HEK293 (cell line): ENCODE results near the gene GTSE1.
A peak's percentile ranks its signal among the peaks of the same experiment; 100 is the strongest.

ENCODE experiments used
- CTCF ChIA-PET: fragments of 350-600 bp; formaldehyde crosslinking; extraction: SDS; loops from one replicate; lab custom pipeline; 2021; ENCODE audit warnings: antibody characterized with exemption; lab: Yijun Ruan, JAX
- POLR2A ChIA-PET: fragments of 300-600 bp; formaldehyde crosslinking; extraction: SDS; loops from one replicate; lab custom pipeline; 2020; ENCODE audit warnings: antibody characterized with exemption, inconsistent platforms; lab: Yijun Ruan, JAX
- H3K27ac ChIP-seq: fragments of 200-500 bp; sonication (Bioruptor generic); 2 replicates; pipeline ENCODE4 v1.5.1; 2014; ENCODE audit warnings: low read depth, low read length, control low read depth, inconsistent platforms; ENCODE audit errors: extremely low read depth
- H3K36me3 ChIP-seq, 2 experiments: fragments of 200-500 bp in 1 of 2; sonication (Bioruptor generic) in 1 of 2; 1 replicate in 1 of 2; 2 replicates in 1 of 2; pipeline ENCODE4 v1.5.1; 2014 to 2017; ENCODE audit warnings: inconsistent platforms in 2 of 2, low read length in 2 of 2; ENCODE audit not compliant: control insufficient read depth in 2 of 2, insufficient read depth in 1 of 2
- H3K4me1 ChIP-seq: fragments of 200-500 bp; sonication (Bioruptor generic); 2 replicates; pipeline ENCODE4 v1.5.1; 2014; ENCODE audit warnings: mild to moderate bottlenecking, low read length, inconsistent platforms; ENCODE audit not compliant: control insufficient read depth, insufficient read depth
- H3K4me3 ChIP-seq: 2 replicates; pipeline ENCODE4 v1.5.1; 2011; ENCODE audit warnings: low read depth, mild to moderate bottlenecking, control low read depth, low read length, moderate library complexity
- H3K9me3 ChIP-seq: fragments of 200-500 bp; sonication (Bioruptor generic); 2 replicates; pipeline ENCODE4 v1.5.1; 2014; ENCODE audit warnings: low read depth, low read length, inconsistent platforms; ENCODE audit not compliant: control insufficient read depth, insufficient read depth
- GLIS2 ChIP-seq: fragments of 450-650 bp; formaldehyde crosslinking; IDR thresholded peaks from 2 replicates; pipeline ENCODE4 v1.5.1; 2016; ENCODE audit warnings: missing biosample characterization, missing genetic modification characterization
- TSHZ1 ChIP-seq: fragments of 450-650 bp; formaldehyde crosslinking; IDR thresholded peaks from 2 replicates; pipeline ENCODE4 v1.5.1; 2016; ENCODE audit warnings: missing biosample characterization, missing genetic modification characterization, borderline replicate concordance
- ZIC2 ChIP-seq: fragments of 450-650 bp; formaldehyde crosslinking; IDR thresholded peaks from 2 replicates; pipeline ENCODE4 v1.5.1; 2016; ENCODE audit warnings: missing biosample characterization, missing genetic modification characterization
- ZNF132 ChIP-seq: fragments of 450-650 bp; formaldehyde crosslinking; IDR thresholded peaks from 2 replicates; pipeline ENCODE4 v1.5.1; 2017; ENCODE audit warnings: missing biosample characterization, missing genetic modification characterization, borderline replicate concordance
- ZNF133 ChIP-seq: fragments of 450-650 bp; formaldehyde crosslinking; IDR thresholded peaks from 2 replicates; pipeline ENCODE4 v1.5.1; 2016; ENCODE audit warnings: missing biosample characterization, missing genetic modification characterization
- ZNF311 ChIP-seq: fragments of 450-650 bp; formaldehyde crosslinking; IDR thresholded peaks from 2 replicates; pipeline ENCODE4 v1.5.1; 2017; ENCODE audit warnings: missing biosample characterization, missing genetic modification characterization, borderline replicate concordance
- ZNF398 ChIP-seq: fragments of 450-650 bp; formaldehyde crosslinking; IDR thresholded peaks from 2 replicates; pipeline ENCODE4 v1.5.1; 2017; ENCODE audit warnings: missing biosample characterization, missing genetic modification characterization
- ZNF404 ChIP-seq: fragments of 450-650 bp; formaldehyde crosslinking; IDR thresholded peaks from 2 replicates; pipeline ENCODE4 v1.5.1; 2017; ENCODE audit warnings: missing biosample characterization, missing genetic modification characterization
- ZNF548 ChIP-seq: fragments of 450-650 bp; formaldehyde crosslinking; IDR thresholded peaks from 2 replicates; pipeline ENCODE4 v1.5.1; 2016; ENCODE audit warnings: missing biosample characterization, missing genetic modification characterization
- TF ChIP-seq, protein P1 (sequence below): fragments of 450-650 bp; formaldehyde crosslinking; IDR thresholded peaks from 2 replicates; pipeline ENCODE4 v1.5.1; 2016; ENCODE audit warnings: missing biosample characterization, missing genetic modification characterization
- TF ChIP-seq, protein P2 (sequence below): fragments of 450-650 bp; formaldehyde crosslinking; IDR thresholded peaks from 2 replicates; pipeline ENCODE4 v1.5.1; 2016; ENCODE audit warnings: missing biosample characterization, missing genetic modification characterization

Gene GTSE1

GRCh38 chr22:46290121-46290842 lies 6.4 kb upstream of the GTSE1 start:
- no peak overlapping the region for H3K4me3 ChIP-seq
- POLR2A ChIA-PET = interaction anchor here (0.9 kb wide), 1 partner anchor 45 kb away, joined by 3 read pairs; the partner anchor contains the start of gene TRMU
- H3K9me3 ChIP-seq = no peaks in the 10 kb centered on the region
- peaks cover 15 to 81% of the 10 kb centered on the region in 2 experiments; a peak in 2 of 3 replicates for H3K36me3 ChIP-seq
- CTCF ChIA-PET = interaction anchor here (0.6 kb wide), 1 partner anchor 973 kb away, joined by 3 read pairs; no protein-coding TSS in a partner anchor
- H3K4me1 ChIP-seq = no peaks in the 10 kb centered on the region; the same call in 1 of the 2 replicates
- H3K27ac ChIP-seq = no peak overlapping the region
- TF ChIP-seq ZNF311 (tag by site-specific recombination) (peak; percentile 44; the same call in 1 of the 2 replicates), ZNF132 (no peak)
- TF ChIP-seq, protein P1, sequence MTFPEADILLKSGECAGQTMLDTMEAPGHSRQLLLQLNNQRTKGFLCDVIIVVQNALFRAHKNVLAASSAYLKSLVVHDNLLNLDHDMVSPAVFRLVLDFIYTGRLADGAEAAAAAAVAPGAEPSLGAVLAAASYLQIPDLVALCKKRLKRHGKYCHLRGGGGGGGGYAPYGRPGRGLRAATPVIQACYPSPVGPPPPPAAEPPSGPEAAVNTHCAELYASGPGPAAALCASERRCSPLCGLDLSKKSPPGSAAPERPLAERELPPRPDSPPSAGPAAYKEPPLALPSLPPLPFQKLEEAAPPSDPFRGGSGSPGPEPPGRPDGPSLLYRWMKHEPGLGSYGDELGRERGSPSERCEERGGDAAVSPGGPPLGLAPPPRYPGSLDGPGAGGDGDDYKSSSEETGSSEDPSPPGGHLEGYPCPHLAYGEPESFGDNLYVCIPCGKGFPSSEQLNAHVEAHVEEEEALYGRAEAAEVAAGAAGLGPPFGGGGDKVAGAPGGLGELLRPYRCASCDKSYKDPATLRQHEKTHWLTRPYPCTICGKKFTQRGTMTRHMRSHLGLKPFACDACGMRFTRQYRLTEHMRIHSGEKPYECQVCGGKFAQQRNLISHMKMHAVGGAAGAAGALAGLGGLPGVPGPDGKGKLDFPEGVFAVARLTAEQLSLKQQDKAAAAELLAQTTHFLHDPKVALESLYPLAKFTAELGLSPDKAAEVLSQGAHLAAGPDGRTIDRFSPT (tag by site-specific recombination) = peak; percentile 63

DNA sequence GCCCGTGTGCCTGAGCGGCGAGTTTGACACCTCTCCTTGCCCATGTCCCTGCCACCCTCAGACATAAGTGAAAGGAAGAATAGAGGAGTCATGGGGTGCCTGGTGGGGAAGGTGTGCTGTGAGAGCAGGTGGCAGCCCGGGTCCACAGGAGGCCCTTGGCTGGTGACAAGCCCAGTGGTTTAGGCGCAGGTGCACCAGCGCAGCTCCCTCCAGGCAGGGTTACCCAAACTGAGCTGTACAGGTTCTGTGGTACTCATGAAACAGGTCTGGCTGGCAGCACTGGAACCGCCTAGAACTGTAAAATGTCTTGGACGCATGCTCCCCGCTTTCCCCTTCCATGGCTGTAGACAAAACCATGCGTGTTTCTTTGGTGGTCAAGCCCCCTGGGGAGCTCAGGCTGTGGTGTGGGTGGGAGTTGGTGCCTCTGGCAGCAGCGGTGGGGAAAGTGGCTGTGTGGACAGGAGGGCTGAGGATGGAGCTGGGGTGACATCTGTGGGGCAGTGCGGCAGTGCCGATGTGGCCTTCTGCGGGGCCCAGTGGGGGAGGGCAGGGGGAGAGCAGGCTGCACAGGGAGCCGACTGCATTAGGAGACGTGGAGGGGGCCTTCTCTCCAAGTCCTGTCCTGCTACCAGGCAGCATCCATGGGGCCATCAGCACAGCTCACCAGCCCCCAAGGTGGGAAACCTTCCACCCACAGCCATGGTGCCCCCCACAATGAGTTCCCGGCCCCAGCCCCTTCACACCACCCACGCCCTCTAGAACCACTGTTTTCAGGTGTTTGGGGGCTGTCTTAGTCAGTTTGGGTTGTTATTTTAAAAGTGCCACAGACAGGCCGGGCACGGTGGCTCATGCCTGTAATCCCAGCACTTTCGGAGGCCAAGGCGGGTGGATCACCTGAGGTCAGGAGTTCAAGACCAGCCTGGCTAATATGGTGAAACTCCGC lies 5.6 kb upstream of the GTSE1 start:
- Histone ChIP-seq H3K9me3 (no peaks in the 10 kb centered on the region), H3K4me3 (no peak overlapping the region), H3K27ac (no peak overlapping the region), H3K4me1 (peaks cover 8% of the 10 kb centered on the region), H3K36me3 (peaks cover 8 to 73% of the 10 kb centered on the region in 2 experiments; a peak in 2 of 3 replicates)
- ChIA-PET CTCF (interaction anchor here (0.6 kb wide), 1 partner anchor 973 kb away, joined by 3 read pairs; no protein-coding TSS in a partner anchor), POLR2A (no interaction called here)
- TF ChIP-seq ZNF404 (tag by site-specific recombination) = no peak
- no peak for TF ChIP-seq ZNF548 (tag by site-specific recombination)
- TF ChIP-seq GLIS2 = peak; percentile 17; the same call in 1 of the 2 replicates
- no peak for TF ChIP-seq TSHZ1 (tag by site-specific recombination)
- TF ChIP-seq ZIC2 (tag by site-specific recombination) = no peak
- no peak for TF ChIP-seq ZNF133 (tag by site-specific recombination)
- no peak for TF ChIP-seq ZNF398 (tag by site-specific recombination)
- TF ChIP-seq, protein P2, sequence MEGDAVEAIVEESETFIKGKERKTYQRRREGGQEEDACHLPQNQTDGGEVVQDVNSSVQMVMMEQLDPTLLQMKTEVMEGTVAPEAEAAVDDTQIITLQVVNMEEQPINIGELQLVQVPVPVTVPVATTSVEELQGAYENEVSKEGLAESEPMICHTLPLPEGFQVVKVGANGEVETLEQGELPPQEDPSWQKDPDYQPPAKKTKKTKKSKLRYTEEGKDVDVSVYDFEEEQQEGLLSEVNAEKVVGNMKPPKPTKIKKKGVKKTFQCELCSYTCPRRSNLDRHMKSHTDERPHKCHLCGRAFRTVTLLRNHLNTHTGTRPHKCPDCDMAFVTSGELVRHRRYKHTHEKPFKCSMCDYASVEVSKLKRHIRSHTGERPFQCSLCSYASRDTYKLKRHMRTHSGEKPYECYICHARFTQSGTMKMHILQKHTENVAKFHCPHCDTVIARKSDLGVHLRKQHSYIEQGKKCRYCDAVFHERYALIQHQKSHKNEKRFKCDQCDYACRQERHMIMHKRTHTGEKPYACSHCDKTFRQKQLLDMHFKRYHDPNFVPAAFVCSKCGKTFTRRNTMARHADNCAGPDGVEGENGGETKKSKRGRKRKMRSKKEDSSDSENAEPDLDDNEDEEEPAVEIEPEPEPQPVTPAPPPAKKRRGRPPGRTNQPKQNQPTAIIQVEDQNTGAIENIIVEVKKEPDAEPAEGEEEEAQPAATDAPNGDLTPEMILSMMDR = no peak
